ENCODE data around the gene ABHD3.

The ABHD3 gene

DNA sequence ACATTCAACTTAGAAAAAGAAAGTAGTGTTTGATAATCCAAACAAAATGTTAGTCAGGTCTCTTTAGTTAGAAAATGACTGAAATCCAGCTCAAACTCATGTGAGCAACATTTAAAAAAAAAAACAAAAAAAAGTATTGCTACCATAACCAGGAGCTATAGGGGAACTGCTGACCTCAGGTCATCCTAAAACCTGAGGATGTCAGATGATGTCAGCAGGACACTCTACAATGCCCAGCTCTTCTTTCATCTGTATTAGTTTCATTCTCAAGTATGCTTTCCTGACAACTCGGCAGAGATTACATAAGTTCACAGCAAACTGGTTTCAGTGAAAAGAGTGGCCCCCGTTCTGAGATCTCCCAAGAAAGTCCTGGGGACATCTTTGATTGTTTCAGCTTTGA is 99.9 kb downstream of the ABHD3 start:
- DNase-seq (ENCODE audit: low read depth): no peak
- no peak overlapping the region for H3K4me3 ChIP-seq (ENCODE audit: control insufficient read depth, low read depth, low read length)
- TF ChIP-seq, protein P1, sequence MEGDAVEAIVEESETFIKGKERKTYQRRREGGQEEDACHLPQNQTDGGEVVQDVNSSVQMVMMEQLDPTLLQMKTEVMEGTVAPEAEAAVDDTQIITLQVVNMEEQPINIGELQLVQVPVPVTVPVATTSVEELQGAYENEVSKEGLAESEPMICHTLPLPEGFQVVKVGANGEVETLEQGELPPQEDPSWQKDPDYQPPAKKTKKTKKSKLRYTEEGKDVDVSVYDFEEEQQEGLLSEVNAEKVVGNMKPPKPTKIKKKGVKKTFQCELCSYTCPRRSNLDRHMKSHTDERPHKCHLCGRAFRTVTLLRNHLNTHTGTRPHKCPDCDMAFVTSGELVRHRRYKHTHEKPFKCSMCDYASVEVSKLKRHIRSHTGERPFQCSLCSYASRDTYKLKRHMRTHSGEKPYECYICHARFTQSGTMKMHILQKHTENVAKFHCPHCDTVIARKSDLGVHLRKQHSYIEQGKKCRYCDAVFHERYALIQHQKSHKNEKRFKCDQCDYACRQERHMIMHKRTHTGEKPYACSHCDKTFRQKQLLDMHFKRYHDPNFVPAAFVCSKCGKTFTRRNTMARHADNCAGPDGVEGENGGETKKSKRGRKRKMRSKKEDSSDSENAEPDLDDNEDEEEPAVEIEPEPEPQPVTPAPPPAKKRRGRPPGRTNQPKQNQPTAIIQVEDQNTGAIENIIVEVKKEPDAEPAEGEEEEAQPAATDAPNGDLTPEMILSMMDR (conservative IDR thresholded peaks at IDR 0.05; ENCODE audit: control insufficient read depth, insufficient read depth, low read depth, low read length): no peak

DNA sequence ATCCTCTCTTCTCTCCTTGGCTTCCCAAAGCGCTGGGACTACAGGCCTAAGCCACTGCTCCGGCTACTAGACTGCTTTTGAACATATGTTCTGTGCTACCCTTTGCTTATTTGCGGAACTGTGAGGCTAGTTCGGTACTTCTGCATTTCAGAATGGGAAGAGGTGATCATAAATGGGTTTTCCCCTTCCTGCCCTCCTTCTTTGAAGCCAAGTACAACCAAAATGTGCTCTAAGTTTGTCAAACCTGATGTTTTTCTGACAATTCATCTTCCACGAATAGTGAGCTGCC is 102.3 kb downstream of the ABHD3 start:
- no peak overlapping the region for H3K4me3 ChIP-seq (ENCODE audit: control insufficient read depth, low read depth, low read length)
- TF ChIP-seq, protein P1 (conservative IDR thresholded peaks at IDR 0.05; ENCODE audit: control insufficient read depth, insufficient read depth, low read depth, low read length): no peak
- DNase-seq (ENCODE audit: low read depth): no peak
